Ramos (cell line): ENCODE data around the gene DHRS4.

ENCODE experiments used
- in situ Hi-C: fragments of 300-500 bp; cut with MboI; formaldehyde crosslinking; loops from one replicate; pipeline ENCODE4 v1.14.3; 2022; ENCODE audit warnings: low sequenced_read_pairs; ENCODE audit not compliant: unreplicated experiment

The DHRS4 gene

DNA sequence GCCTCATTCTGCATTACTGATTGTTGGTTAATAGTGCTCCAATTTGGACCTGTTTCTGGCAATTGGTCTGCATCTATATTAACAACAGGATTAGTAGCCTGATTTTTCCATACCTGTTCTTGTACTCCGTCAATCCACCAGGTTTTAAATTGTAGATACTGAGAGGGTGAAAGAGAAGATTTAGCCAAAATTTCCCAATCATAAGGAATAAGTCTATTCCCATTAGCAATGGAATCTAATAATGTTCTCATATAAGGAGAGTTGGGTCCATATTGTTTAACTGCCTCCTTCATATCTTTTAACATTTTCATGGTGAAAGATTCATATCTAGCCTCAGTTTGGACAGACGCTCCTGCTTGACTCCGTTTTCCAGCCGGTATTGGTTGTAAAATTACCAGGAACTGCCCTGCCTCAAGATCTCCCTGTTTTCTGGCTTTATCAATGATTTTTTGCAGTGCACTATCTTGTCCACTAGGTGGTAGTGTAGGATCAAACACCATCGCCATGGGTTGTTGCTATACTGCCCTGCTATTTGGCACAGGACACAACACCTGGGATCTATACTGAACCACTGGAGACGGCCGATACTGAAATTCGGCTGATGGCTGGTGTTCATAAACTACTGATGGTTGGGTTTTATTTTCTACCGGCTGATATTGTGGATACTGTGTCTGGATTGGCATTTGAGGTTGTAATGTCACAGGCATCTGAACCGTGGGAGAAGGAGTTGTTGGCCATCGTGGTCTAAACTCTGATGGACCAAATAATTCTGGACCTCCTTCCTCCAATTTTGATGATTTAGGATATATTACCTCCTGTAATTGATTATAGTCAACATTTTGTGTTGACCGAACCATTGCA, 60.3 kb downstream of the DHRS4 start:
- in situ Hi-C loops = no loop called here

DNA sequence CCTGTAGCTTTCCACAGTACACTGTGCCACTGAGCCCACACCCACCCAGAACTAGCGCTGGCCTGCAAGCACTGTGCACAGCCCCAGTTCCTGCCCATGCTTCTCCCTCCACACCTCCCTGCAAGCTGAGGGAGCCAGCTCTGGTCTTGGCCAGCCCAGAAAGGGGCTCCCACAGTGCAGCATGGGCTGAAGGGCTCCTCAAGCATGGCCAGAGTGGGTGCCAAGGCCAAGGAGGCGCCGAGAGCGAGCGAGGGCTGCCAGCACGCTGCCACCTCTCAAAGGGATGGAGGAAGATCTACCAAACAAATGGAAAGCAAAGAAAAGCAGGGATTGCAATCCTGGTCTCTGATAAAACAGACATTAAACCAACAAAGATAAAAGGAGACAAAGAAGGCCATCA, 62.2 kb downstream of the DHRS4 start:
- in situ Hi-C loops = loop anchor here (5.0 kb wide), 1 partner anchor 43 kb away; no protein-coding TSS in a partner anchor
